ENCODE results near the gene EGF.

The EGF gene

DNA sequence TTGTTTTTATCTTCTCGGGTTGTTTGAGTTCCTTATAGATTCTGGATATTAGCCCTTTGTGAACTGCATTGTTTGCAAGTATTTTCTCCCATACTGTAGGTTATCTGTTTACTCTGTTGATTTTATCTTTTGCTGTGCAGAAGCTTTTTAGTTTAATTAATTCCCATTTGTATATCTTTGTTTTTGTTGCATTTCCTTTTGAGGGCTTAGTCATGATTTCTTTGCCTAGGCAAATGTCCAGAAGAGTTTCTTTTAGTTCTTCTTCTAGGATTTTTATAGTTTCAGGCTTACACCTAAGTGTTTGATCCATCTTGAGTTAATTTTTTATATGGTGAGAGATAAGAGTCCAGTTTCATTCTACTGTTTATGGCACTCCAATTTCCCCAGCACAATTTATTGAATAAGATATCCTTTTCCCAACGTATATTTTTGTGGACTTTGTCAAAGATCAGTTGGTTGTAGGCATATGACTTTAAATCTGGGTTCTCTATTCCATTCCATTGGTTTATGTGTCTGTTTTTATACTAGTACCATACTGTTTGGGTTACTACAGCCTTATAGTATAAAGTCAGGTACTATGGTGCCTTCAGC is 54.3 kb downstream of the EGF start:
- no peak for DNase-seq

DNA sequence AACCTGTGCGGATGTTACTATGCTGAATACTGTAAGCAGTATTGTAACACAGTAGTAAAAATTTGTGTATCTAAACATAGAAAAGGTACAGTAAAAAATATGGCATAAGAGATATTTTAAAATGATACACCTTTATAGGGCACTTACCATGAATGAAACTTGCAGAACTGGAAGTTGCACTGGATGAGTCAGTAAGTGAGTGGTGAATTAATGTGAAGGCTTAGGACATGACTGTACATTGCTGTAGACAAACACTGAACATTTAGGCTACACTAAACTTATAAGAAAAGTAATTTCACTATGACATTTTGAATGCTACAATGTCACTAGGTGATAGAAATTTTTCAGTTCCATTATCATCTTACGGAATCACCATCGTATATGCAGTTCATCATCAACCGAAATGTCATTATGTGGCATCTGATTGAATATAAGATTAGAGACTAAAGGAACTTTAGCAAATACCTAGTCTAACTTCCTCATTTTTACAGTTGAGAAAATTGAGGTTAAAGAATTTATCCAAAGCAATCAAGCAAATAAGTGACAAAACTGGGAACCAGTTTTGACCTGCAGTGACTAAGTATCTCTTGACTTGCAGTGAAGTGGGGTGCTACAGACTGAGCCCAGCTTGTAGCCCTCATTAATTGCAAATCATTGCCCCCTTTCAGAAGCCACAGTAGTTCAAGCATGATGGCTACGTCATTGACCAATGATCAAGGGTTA is 55.3 kb downstream of the EGF start:
- DNase-seq: no peak

DNA sequence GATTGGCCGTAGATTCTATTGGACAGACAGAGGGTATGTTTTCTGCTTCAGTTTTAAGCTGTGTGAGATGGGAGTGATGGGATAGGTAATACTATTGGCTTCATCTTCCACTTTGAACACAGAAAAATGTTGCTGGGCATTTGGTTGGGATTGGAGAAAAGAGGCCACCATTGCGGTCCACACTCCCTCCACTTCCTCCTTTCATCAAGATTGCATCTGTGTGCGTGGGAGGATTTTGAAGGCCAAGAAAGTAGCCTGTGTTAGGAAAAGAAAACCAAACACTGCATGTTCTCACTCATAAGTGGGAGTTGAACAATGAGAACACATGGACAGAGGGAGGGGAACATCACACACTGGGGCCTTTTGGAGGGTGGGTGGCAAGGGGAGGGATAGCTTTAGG is 56.4 kb downstream of the EGF start:
- DNase-seq: no peak

DNA sequence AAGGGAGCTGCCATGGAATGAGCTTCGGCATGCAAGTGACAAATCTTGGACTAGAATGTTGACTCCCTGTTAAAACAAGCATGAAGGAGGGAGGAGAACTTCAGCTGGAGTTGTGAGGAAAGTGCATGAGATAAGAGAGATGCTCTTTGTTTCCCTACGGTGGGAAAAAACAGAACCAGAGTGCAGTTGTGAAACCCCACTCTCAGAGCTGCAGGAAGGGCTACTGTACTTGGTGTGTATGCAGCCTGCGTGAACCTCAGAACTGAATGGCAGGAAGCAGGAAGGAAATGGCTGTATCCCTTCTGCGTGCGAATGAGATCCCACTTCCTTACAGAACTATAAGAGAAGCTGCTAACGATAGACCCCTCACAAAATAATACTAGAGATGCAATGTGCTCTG is 57.2 kb downstream of the EGF start:
- DNase-seq: no peak

DNA sequence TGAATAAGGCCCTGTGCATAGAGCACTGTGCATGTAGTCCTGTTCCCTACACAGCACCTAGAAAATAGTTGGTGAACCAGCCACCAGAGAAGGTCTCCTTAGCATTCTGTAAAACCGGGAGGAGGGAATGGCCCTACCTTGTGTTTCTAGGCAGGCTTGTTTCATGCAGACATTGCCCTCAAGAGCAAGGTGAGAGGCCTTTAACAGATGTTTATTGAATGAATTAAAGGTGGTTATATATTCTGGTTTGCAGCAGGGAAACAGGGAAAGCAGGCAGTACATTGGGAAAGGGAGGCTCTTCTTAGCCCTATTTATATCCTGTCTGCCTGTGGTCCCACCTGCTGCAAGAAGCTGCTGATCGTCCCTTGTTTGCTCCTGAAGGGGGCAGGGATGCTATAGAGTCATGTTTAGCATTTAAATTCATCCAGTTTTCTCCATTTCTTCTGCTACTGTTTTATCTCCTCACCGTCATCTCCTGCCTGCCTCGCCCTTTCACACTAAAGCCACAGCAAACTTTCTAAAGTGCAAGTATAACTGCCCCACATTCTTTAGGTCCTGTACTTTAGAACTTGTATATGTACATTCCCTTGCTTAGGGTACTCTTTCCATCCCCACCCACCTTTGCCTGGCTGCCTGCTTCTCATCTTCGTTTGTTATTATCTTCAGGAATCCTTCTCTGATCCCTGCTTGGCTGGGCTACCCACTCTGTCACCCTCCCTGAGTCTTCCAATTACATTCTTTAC is 60.3 kb downstream of the EGF start:
- DNase-seq: no peak

DNA sequence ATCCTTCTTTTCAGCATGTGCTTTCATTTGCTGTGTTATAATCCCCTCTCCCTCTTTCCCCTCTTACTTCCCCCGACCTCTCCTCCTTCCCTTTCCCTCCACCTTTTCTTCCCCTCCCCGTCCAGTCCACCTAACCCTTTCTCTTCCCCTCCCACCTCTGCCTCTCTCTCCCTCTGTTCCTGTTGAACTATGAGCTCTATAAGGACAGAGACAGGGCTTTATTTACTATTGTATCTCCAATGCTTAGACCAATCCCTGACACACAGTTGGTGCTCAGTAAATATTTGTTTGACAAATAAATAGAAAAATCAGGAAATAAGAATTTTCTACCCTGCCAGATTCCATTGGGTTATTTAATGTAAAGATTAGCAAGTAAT is 60.8 kb downstream of the EGF start:
- no peak for DNase-seq

DNA sequence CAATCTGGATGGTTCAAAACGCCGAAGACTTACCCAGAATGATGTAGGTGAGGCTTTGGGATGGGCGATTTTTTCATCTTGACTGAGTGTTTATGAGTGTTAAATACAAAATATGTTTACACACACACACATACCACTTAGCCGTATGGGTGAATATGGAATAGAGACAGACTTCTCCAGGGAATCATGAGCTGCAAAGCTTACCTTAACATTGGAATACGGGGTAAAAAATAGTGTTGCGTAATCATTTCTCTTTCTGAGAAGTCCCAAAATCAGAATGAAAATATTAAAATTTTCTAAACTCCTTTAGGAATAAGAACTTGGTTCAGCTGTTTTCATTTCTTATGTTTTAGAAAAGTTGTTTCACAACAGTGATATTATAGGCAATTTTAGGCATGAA is 63.5 kb downstream of the EGF start:
- no peak for DNase-seq

DNA sequence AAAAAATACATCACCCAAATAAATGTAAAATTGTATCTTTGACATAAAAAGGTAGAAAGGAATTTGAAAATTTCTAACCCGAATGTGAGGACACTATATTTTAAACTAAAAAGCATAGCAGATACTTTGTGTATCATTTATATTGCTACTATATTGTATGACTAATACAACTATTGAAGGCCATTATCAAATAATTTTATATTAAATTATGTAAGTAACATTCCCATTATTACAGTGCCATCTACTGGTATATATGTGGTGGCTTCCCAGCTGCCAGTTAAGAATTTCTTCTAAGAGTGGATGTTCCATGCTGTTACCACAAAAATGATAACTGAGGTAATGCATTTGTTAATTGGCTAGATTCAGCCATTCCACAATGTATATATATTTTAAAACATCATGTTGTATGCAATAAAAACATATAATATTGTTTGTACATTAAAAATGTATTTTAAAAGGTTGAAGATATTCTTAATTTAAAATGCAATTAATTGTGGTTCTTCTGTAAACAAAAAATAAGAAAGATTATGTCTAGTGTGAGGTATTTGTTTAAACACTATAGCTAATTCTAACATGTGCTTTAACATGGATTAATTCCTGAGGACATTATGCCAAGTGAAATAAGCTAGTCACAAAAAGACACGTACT is 65.3 kb downstream of the EGF start:
- peak; percentile 3 for DNase-seq

DNA sequence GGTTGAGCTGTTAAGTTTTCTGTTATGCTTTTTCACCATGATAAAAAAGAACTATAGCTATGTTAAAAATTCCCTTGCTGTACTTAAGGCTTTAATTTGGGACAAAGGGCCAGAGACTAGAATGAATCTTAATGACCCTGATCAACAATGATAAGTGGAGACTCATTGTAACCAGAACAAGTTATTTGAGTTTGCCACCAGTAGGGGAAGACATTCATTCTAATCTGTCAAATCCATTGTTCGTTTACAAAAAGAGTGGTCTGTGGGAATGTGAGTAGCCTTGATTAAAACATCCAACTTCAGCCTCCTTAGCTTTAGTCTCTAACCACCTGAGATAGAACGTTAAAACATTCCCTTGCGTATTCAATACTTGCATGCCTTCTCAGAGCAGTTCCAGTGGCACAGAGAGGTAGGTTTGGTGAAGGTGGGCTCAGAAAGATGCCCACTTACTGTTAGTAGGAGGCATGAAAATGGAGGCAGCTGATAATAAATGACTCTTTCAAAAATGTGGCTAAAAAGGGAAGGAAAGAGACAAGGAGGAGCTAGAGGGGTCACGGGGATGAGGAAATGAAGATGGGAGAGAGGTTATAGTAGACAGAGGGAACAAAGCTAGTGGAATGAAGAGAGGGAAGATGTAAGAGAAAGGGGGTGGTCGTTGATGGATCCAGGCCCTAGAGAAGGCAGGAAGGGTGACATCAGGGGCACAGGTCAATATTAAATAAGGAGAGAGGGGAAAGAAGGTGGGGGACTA is 66.2 kb downstream of the EGF start:
- DNase-seq: no peak

DNA sequence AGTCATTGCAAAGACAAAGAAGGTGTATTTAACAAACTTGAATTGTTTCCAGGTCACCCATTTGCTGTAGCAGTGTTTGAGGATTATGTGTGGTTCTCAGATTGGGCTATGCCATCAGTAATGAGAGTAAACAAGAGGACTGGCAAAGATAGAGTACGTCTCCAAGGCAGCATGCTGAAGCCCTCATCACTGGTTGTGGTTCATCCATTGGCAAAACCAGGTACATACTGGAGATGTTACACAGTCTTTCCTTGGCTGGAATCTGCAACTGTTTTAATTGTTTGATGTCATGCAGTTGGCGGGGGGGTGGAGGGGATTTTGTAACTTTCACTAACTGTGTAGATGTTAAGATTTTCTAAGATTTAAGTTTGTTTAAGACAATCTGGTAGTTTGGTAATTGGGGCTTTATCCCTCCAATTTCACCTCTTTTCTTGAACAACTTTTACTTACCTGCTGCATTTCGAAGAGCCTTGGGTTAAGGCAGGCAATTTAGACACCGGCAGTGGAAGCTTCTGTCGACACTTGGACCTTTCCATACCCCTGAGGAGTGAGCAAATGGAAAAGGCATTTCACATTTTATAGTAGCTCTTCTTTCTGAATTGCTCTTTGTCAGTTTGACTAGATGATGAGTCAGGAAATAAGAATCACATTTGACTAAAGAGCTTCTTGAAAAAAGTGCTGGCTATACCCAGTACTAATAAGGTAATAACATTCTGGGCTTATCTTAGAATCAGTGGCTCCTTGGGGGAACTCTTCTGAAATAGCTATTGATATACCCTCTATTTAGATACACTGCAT is 67.4 kb downstream of the EGF start:
- no peak for DNase-seq

DNA sequence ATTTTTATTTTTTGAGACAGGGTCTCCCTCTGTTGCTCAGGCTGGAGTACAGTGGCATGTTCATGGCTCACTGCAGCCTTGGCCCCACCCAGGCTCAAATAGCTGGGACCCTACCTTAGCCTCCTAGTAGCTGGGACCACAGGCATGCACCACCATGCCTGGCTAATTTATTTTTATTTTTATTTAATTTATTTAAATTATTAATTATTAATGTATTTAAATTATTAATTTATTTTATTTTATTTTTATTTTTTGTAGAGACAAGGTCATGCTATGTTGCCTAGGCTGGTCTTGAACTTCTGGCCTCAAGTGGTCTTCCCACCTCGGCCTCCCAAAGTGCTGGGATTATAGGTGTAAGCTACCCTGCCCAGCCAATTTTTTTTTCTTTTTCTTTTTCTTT is 69.3 kb downstream of the EGF start:
- DNase-seq: no peak

DNA sequence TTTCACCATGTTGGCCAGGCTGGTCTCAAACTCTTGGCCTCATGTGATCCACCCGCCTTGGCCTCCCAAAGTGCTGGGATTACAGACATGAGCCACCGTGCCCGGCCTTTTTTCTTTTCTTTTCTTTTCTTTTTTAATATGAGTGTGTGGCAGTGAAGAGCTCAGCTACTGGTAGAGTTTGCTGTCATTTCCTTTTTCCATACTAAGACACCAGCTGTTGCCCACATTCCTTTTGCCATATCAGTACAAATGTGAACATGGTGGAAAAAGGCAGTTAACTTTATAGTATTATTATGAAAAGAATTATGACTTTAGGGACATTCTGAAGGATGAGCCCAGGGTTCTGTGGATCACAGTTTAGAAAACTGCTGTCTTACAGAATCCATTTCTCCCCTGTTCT is 69.8 kb downstream of the EGF start:
- no peak for DNase-seq

DNA sequence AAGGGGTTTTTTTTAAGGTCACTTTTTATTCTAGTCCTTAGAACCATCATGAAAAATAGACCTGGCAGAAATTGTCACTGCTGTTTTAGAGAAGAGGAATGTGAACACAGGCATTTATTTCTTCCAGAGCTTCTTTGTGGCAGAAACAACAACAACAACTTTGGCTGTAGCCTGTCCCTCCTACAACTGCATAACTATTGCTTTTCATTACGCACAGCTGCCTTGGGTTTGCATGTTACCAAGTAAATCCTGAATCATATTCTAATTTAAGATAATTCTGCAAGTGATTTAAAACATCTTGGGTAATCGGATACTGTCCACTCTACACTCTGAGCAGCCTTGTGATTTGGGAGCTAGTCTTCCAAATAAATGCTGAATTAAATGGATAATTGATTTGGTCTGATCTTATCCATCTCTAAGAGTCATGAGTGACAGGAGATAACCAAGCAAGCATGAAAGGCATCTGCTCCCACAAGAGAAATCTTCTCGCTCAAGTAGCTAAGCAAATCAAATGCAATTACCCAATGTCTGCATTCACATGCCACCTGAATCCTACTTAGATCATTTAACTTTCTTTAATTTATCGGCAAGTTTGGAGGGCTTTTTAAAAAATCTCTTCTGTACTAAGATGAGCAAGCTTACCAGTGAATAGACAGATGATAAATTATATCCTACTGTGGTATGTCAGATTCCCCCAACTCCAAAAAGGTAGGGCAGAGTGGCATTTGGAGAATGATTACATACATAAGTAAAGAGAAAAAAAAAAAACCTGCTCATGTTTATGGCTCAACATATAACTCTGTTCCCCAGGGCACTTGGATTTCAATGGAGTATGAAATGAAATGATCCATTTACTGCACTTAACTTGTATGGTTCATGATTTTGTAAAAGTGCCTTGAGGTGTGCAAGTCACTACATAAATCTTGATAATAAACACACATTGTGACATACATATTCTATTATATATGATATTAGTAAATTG is 73.6 kb downstream of the EGF start:
- DNase-seq: no peak

DNA sequence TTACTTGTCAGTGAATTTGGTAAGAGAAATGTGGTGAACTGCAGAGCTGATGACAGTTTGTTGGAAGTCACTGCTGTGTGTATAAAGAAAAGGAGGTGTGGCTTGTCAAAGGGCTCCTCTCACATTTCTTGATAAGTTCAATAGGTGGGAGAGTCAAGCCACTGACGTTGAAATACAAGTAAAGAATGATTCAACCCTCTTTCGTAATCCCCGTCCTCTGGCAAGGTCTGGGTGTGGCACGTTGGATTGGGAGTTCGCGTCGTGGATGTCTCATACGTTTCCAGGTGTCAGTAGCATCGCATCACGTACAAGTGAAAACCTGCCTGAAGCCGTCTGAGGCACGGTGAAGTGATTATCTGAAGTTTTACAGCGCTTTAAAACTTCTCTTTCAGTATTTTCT is 76.4 kb downstream of the EGF start:
- DNase-seq: no peak

DNA sequence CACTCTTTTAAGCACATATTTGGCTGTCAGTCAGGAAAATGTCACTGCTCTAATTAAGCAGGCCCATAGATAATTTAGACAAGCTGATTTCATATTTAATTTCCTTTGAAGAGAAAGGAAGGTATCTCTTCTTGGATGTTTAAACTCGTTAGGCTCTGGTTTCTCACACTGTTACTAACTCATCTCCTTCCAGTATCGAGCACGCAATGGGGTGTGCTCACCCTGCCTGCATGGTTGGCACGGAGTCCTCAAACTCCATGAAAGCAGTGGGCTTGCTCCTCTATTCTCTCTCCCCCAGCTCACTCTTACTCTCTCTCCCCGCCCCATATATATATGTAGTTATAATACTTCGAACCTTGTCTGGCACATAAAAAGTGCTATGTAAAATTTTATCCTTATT is 76.9 kb downstream of the EGF start:
- DNase-seq: no peak

DNA sequence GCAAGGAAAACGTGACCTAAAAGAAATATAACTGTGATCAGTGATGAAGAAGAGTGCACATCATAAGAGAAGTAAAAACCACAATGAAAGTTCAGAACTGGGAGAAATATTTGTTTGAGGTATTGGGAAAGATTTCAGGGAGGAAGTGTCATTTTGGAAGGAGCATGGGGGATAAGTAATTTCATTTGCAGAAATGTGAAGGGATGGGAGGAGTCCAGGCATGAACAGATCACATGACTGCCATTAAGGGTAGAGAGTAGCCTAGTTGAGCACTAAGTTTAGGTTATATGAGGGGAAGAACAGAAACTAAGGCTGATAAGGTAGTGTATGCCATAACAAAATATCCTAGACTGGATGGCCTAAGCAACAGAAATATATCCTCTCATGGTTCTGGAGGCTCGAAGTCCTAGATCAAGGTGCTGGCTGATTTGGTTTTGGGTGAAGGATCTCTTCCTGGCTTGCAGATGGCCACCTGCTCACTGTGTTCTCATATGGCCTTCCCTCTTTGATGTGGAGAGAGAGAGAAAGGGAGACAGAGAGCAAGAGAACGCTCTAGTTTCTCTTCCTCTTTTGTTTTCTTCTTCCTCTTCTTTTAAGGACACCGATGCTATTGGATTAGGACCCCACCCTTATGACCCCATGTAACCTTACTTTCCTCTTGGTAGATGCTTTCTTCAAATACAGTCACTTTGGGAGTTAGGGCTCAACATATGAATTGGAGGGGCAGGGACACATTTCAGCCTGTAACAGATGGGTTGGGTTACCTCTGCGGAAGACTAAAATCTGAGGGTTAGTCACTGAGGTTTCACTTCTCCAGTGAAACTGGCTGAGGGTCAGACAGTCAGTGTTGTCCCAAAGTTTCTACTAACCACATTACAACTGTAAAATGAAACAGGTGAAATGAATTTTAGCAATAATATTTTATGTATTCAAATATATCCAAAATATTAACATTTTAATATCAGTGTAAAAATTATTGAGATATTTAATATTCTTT is 77.9 kb downstream of the EGF start:
- no peak for DNase-seq

DNA sequence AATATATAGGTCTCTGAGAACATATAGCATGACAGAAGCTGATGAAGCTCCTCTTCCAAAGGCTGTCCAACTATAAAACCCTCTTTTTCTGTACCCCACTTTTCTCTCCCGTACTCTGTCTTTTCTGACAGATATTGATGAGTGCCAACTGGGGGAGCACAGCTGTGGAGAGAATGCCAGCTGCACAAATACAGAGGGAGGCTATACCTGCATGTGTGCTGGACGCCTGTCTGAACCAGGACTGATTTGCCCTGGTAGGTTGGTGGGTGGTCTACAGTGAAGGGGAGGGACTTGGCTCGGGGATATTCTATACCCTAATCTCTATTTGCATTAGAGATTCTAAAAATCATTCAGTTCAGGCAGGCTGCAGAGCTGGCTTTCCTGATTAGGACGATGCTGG is 80.4 kb downstream of the EGF start:
- no peak for DNase-seq

DNA sequence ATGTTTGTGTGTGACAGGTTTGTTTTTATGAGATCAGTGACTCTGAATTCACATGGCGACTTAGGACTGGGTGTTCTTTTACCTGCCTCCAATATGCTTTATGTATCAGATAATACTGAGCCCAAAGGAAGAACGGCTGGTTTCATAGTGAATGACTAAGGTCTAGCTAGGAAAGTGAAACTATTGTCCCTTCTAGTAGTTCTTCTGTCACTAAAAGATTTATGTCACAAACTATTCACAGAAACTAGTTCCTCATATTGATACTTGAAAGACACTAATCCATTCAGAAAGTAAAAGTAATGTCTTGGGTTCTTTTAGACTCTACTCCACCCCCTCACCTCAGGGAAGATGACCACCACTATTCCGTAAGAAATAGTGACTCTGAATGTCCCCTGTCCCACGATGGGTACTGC is 81.7 kb downstream of the EGF start:
- DNase-seq: no peak

DNA sequence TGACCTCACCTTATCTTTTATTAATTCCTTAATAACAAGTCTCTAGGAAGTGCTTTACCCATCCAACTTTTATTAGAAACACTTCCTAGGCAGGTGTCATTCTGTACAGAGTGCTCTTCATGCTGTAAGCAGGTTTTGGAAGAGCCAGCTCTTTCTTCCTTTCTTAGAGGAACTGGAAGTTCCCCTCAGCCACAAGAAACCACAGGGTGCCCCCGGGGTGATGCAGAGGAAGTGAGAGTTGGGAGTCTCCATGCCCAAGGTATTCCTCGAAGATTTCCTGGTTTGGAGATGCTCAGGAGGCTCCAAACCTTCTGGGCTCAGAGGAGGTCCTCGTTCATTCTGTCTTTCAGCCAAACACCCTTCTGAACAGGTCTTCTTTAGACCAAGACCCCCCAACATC is 83.8 kb downstream of the EGF start:
- DNase-seq: no peak

All from NCI-H748 treated with DMSO at 0.1 percent for 48 hours (cell line).